Measurements from ENCODE around the gene ARL2BP.

Gene ARL2BP

GRCh38 chr16:57208926-57209325 is 36.1 kb upstream of the ARL2BP start:
- H3K4me3 ChIP-seq (ENCODE audit: low read depth, low read length) = no peak overlapping the region
- no peak for DNase-seq (ENCODE audit: low read depth)
- TF ChIP-seq, protein P1, sequence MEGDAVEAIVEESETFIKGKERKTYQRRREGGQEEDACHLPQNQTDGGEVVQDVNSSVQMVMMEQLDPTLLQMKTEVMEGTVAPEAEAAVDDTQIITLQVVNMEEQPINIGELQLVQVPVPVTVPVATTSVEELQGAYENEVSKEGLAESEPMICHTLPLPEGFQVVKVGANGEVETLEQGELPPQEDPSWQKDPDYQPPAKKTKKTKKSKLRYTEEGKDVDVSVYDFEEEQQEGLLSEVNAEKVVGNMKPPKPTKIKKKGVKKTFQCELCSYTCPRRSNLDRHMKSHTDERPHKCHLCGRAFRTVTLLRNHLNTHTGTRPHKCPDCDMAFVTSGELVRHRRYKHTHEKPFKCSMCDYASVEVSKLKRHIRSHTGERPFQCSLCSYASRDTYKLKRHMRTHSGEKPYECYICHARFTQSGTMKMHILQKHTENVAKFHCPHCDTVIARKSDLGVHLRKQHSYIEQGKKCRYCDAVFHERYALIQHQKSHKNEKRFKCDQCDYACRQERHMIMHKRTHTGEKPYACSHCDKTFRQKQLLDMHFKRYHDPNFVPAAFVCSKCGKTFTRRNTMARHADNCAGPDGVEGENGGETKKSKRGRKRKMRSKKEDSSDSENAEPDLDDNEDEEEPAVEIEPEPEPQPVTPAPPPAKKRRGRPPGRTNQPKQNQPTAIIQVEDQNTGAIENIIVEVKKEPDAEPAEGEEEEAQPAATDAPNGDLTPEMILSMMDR (conservative IDR thresholded peaks at IDR 0.05; ENCODE audit: low read depth, low read length) = no peak

DNA sequence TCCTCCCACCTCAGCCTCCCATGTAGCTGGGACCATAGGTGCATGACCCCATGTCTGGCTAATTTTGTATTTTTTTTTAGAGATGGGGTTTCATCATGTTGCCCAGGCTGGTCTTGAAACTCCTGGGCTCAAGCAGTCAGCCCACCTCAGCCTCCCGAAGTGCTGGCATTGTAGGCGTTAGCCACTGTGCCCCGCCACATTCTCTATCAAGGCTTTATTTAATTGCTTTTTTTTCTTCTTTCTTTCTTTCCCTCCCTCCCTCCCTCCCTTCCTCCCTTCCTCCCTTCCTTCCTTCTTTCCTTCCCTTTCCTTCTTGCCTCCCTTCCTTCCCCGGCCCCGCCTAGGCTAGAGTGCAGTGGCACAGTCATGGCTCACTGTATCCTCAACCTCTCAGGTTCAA is 35.3 kb upstream of the ARL2BP start:
- no peak for DNase-seq (ENCODE audit: low read depth)
- TF ChIP-seq, protein P1 (conservative IDR thresholded peaks at IDR 0.05; ENCODE audit: low read depth, low read length) = no peak
- H3K4me3 ChIP-seq (ENCODE audit: low read depth, low read length) = no peak overlapping the region

- no peak for DNase-seq (ENCODE audit: low read depth)
- no peak overlapping the region for H3K4me3 ChIP-seq (ENCODE audit: low read depth, low read length)
- TF ChIP-seq, protein P1 (conservative IDR thresholded peaks at IDR 0.05; ENCODE audit: low read depth, low read length) = no peak
Observed at GRCh38 chr16:57213462-57213861, 31.6 kb upstream of the ARL2BP start.

DNA sequence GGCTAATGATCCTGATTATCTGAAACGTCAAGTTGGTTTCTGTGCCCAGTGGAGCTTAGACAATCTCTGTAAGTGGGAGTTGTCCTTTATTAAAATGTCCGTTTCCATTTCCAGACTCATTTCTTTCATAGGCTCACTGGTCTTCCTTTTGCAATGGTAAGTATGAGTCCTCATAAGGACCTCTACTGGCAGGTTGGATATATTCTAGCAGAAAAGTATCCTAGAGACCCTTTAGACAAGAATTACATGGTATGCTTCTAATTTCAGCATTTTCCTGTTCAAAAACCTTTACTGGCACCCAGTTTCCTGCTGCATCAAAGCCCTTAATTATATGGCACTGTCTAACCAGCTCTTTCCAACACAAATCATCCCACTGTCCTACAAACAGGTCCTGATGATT is 28.1 kb upstream of the ARL2BP start:
- H3K4me3 ChIP-seq (ENCODE audit: low read depth, low read length) = no peak overlapping the region
- TF ChIP-seq, protein P1 (conservative IDR thresholded peaks at IDR 0.05; ENCODE audit: low read depth, low read length) = no peak

GRCh38 chr16:57223057-57223456 is 22.0 kb upstream of the ARL2BP start:
- no peak overlapping the region for H3K4me3 ChIP-seq (ENCODE audit: low read depth, low read length)
- TF ChIP-seq, protein P1 (conservative IDR thresholded peaks at IDR 0.05; ENCODE audit: low read depth, low read length) = no peak
- no peak for DNase-seq (ENCODE audit: low read depth)

More for the DNA sequence above, 28.1 kb upstream of the ARL2BP start:
- DNase-seq (ENCODE audit: low read depth) = no peak

DNA sequence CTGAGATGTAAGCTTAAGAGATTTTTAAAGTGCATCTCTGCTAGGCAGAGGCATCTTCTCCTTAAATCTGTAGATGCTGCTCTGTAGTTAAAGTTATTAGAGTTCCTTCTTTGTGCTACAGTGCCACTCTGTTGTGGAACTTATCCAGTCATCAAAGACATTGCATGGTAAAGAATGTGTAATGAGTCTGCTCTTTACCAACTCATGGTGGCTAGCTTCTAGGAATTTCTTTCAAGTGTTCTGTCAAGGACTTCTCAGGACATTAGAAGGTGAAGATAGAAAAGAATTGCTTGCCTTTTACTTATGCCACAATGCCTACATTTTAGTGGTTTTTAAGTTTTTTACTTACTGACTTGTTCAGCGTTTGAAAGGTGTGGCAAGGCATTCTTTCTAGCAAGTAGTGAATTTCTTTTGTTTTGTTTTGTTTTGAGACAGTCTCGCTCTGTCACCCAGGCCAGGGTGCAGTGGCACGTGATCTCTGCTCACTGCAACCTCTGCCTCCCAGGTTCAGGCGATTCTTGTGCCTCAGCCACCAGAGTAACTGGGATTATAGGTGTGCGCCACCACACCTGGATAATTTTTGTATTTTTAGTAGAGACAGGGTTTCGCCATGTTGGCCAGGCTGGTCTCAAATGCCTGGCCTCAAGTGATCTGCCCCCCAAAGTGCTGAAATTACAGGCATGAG is 20.3 kb upstream of the ARL2BP start:
- DNase-seq (ENCODE audit: low read depth) = no peak
- TF ChIP-seq, protein P1 (conservative IDR thresholded peaks at IDR 0.05; ENCODE audit: low read depth, low read length) = no peak
- no peak overlapping the region for H3K4me3 ChIP-seq (ENCODE audit: low read depth, low read length)

GRCh38 chr16:57225978-57226377 is 19.1 kb upstream of the ARL2BP start:
- no peak for DNase-seq (ENCODE audit: low read depth)
- no peak overlapping the region for H3K4me3 ChIP-seq (ENCODE audit: low read depth, low read length)
- TF ChIP-seq, protein P1 (conservative IDR thresholded peaks at IDR 0.05; ENCODE audit: low read depth, low read length) = no peak

Data from choroid plexus epithelial cell (primary cell).